HCEC 1CT (cell line): ENCODE measurements around the gene SLC27A1.

ENCODE experiments used
- DNase-seq: peaks from one replicate; pipeline ENCODE4 v3.0.0-alpha.2; 2017

The SLC27A1 gene

DNA sequence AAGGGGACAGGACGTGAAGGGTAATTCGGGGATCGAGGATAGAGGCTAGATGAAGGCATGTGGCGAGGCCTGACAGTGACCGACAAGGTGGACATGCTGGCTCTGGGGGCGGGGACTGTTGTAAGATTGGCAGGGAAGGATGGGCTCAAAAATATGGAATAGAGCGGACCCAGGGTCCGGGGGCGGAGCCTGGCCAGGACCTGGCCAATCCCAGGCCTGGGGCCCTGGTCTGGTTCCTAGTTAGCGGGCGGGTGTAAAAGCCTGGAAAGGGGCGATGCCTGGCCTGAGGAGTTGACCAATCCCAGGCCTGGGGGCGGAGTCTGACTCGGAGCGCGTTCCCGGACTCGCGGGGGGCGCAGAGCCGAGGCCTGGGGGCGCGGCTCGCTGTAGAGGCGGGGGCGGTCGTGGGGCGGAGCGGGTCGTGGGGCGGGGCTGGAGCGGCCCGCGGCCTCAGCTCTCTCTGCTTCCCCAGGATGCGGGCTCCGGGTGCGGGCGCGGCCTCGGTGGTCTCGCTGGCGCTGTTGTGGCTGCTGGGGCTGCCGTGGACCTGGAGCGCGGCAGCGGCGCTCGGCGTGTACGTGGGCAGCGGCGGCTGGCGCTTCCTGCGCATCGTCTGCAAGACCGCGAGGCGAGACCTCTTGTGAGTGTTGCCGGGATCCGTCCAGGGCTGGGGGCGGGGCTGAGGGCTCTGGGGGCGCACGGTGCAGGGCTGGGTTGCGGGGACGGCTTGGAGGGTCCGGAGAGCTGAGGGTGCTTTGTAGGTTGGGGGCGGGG is at the start of gene SLC27A1:
TSS of gene SLC27A1 (plus strand) at position 457 of the 774 bp plus-strand sequence. CDS start at position 474, 17 bp downstream.
- peak; percentile 99 for DNase-seq

DNA sequence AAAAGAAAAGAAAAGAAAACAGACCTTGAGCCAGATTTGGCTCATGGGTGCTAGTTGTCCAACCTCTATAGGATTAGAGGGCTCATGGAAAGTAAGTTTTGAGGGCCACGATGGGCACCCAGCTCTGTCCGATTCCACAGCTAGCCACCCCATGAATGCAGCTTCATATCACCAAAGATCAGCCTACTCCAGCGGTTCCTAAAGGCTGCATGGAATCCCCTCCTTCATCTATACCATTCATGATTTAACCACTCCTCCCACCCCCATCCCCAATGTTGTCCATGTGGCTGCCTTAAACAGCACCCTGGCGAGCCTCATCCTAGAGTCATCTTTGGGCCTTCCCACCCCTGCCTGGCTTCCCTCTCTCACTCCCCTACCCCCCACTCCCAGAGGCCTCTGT is 48.4 kb upstream of the SLC27A1 start:
- no peak for DNase-seq

DNA sequence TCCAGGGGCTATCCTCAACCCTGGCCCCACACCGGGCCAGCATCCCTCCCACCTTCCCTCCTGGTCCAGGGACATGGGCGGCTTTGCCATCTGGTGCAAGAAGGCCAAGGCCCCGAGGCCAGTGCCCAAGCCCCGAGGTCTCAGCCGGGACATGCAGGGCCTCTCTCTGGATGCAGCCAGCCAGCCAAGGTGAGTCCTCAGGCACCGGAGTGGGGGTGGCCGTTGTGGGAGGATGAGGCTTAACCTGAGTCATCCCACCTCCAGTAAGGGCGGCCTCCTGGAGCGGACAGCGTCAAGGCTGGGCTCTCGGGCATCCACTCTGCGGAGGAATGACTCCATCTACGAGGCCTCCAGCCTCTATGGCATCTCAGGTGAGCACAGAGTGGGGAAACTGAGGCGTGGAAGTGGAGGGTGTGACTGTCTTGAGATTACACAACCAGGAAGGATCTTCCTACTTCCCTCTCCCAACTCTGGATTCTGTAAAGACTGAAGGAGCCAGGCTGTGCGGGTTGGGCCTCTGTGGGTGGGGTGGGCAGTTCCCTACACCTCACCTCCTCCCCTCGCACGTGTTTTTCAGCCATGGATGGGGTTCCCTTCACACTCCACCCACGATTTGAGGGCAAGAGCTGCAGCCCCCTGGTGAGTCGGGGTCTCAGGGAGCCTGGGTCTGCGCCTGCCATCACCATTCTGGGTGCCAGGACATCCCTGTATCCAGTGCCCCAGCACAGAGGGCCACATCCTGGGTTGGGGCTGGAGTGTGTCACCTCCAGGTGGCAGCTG is 46.7 kb upstream of the SLC27A1 start:
- DNase-seq: no peak

DNA sequence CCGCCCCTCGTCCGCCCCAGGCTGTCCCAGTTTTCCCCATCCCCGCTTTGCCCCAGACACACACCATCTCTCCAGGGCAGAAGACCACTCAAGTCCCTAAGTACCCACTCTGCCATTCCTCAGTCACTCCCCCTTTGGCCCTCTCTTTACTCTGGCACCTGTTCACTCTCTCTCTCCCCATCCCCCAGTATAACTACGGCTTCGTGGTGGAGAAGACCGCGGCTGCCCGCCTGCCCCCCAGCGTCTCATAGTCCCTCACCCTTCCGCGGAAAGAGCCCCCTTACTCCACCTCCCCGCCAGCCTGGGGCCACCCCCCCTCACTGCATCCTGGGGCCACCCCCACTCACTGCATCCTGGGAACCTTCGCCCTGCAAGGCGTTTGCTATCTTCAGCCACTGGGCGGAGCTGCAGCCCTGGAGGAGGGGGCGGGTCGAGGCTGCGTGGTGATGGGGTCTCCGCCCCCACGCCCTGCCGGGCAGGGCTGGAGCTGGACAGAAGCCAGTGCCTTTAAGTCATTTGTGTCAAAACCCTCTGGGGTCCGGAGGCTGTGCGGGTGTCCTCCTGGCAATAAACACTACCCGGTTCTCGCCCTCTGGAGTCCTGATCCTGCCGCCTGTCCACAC is 45.5 kb upstream of the SLC27A1 start:
- peak; percentile 24 for DNase-seq

DNA sequence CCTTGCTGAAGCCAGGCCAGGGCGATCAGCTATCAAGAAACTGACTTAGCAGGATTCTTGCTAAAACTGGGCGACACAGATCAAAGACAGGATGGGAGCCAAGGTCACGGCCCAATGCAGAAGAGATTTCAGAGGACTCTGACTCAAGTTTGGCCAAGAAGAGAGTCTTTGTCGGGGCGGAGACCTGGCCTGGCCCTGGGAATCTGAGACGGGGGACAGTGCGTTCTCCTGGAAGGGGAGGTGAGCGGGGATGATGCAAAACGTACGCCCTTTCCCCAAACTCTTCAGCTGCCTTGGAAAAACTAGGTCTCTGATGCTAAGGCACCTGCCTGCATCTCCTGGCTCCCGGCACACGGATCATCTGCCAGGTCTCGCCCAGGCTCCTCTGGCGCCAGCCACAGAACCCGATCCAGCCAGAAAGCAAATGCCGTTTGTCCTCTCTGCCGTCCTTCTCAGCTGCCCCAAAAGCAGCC is 40.6 kb upstream of the SLC27A1 start:
- DNase-seq: no peak

DNA sequence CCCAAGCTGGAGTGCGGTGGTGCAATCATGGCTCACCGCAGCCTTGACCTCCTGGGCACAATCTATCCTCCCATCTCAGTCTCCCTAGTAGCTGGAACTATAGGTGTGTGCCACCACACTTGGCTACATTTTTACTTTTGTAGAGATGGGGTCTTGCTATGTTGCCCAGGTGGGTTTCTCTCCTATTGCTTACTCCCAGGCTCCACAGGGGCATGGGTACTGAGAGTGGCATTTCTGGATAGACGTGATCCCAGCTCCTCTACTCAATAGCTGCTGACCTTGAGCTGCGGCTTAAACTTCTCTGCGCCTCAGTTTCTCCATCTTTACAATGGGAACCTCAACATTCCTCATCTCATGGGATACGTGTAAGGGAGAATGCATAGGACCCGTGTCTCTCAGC is 38.9 kb upstream of the SLC27A1 start:
- DNase-seq: no peak

DNA sequence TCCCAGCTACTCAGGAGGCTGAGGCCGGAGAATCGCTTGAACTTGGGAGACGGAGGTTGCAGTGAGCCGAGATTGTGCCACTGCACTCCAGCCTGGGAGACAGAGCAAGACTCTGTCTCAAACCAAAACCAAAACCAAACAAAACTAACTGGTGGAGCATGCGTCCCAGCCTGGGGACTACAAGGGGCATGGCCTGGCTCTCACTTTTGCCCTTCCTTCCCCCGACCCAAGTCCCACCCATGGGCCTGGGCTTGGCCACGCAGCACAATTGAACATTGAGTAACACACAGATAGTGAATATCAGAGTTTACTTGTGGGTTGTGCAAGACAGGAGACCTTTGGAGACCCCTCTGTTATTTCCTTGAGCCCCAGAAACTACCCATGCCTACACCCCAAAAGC is 35.1 kb upstream of the SLC27A1 start:
- DNase-seq: no peak

DNA sequence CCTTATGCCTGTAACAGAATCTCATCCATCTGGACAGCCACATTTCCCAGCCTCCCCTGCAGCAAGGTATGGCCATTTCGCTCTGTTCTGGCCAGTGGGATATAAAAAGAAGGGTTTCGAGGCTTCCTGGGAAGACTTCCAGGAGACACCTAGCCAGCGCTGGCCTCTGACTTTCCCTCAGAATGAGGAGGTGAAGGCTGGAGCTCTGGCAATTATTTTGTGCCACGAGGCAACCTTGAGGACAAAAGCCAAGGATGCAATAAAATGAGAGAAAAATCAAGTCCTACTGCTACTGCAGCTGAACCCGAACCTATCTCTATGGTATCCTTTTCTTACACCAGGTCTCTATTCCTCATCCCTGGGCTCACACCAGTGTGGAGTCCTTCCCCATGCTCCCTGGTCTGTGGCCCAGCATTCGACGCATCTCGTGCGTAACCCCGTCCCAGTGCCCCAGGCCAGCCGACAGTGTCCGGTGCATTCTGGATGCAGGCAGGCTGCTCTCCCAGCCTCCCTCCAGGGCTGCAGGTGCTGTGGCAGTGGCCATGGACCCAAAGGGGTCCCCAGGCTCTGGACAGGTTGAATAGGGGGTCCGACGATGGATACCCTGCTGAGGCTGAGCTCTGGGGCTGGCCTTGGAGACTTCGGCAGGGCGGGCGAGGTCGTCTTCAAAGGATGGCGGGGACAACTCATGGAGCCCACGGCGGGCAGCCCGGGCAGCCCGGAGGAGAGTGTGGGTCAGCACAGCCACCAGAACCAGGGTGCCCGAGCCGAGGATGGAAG is 34.0 kb upstream of the SLC27A1 start:
- no peak for DNase-seq

DNA sequence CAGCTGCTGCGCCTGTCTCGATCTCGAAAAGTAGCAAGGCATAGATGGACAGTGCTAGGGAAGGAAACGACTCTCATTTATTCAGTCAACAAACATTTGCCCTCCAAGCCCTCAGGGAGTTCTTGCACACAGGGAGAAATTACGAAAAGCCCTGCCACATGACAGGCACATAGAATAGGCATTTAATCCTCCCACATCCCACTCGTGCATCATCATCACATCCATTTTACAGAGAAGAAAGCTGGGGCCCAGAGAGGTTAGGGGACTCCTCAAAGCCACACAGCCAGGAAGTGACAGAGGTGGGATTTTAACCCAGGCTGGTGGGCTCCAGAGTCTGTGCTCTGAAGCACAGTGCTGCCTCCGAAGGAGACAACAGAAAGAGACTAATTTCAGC is 33.5 kb upstream of the SLC27A1 start:
- no peak for DNase-seq

DNA sequence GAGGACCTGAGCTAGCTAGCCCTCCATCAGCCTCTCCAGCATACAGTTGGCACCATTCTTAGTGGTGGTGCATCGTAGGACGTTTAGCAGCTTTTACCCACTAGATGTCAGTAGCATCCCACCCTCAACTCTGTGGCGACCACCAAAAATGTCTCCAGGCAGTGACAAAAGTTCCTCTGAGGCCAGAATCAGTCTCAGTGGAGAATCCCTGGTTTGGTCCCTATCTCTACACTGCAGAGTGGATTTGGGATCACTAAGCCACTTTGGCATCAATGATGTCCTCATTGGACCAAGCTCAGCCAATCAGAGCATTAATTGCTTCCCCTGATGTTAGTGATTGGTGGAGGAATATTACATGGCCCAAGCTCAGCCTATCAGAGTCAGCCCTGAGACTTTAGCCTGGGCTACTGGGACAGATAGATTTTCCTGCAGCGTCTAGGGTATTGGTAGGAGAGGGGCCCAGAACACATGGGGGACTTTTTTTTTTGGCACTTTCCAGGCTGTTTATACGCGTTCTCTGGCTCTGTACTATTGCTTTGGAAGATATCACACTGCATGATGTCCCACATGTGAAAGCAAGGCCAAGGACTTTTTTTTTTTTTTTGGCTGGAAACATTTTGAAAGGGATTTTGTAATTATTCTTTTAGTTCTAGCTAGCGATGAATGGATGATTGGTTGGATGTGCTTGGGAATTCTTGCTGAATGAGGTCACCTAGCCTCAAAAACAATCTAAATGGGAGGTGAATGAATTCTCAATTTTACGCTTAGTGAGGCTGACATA is 28.9 kb upstream of the SLC27A1 start:
- DNase-seq: no peak

DNA sequence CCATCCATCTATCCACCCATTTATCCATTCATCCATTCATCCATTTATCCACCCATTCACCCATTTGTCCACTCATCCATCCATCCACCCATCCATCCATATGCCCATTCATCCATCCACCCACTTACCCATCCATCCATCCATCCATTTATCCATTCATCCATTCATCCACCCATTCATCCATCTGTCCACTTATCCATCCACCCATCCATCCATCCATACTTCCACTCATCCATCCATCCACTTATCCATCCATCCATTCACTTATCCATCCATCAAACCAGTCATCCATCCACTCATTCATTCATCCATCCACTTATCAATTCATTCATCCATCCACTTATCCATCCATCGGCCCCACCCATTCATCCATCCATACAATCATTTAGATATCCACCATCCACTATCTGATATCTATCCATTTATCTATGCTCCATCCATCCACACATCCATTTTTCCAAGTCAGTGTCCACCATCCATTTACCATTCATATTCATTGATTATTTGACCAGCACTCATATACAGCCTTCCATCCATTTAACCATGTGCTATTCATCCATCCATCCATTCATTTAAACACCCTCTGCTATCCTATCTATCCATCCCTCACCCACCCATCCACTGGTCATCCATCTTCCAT is 24.7 kb upstream of the SLC27A1 start:
- no peak for DNase-seq

DNA sequence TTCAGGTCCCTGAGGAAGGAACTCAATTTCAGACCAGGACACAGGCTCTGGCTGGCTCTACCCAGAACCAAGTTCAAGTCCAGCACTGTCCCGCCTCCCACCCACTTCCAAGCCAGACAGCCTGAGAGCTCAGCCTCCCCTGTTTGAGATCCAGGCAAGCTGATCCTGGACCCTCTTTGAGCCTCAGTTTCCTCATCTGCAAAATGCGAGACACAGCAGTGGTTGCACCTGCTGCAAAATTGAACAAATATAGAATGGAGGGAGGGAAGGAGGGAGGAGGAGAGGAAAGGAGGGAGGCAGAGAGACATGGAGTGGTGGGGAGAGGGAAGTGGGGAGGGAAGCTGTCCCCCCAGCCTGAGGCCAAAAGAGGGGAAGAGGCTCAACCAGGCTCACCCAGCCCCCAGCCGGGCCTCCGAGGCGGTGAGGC is 22.6 kb upstream of the SLC27A1 start:
- DNase-seq: no peak

DNA sequence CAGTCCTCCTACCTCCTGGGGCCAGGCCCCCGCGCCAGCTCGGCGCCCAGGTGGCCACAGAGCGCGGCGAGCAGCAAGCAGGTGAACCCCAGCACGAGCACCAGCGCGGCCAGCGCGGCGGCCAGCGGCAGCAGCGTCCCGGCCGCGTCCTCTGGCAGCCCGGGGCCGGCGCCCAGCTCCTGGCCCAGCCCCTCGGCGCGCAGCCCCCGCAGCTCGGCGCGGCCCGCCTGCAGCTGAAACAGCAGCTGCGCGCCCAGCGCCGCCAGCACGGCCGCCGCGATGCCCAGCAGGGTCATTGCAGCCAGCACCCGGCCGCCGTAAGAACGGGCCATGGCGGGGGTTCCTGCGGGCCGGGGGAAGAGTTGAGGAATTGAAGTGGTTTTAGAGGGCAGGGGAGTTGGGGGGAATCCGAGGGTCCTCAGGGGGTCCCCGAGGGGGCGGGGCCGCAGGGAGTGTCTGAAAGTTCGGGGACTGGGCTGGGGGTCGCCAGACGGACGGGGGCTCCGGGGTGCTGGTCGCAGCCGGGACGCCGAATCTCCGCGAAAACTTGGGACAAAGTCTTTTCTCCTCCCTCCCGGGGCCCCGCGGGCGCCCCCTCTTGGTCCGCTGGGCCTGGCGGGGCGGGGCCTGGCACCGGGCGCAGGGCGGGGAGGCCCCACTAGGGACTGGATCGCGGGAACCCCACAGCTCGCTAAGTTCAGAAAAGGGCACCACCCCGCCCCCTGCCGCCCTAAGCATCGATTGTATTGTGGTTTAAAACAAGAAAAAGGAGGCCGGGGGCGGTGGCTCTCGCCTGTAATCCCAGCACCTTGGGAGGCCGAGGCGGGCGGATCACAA is 22.0 kb upstream of the SLC27A1 start, which contains the start of gene TMEM221:
TSS of gene TMEM221 (minus strand) at position 538 of the 837 bp plus-strand sequence. CDS start at position 332, 206 bp downstream.
- peak; percentile 10 for DNase-seq

DNA sequence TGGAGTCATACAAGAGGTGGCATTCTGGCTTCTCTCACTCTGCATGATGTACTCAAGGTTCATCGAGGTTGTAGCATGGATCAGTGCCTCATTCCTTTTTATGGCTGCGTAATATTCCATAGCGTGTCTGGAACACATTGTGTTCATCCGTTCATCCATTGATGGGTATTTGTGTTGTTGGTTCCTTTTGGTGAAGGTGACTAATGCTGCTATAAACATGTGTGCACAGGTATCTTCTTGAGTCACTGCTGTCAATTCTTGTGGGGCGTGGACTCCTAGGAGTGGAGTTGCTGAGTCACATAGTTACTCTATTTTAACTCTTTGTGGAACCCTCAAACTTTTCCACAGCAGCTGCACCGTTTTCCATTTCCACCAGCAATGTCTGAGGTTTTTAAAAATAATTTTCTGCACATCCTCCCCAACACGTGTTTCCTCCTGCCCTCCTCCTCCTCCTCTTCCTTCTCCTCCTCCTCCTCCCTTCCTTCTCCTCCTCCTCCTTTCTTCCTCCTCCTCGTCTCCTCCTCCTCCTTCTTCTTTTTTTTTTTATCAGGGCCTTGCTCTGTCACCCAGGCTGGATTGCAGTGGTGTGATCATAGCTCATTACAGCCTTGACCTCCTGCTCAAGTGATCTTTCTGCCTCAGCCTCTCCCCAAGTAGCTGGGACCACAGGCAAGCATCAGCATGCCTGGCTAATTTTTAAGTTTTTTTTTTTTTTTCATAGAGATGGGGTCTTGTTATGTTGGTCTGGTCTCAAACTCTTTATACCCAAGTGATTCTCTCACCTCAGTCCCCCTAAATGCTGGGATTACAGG is 19.9 kb upstream of the SLC27A1 start:
- DNase-seq: peak; percentile 3

DNA sequence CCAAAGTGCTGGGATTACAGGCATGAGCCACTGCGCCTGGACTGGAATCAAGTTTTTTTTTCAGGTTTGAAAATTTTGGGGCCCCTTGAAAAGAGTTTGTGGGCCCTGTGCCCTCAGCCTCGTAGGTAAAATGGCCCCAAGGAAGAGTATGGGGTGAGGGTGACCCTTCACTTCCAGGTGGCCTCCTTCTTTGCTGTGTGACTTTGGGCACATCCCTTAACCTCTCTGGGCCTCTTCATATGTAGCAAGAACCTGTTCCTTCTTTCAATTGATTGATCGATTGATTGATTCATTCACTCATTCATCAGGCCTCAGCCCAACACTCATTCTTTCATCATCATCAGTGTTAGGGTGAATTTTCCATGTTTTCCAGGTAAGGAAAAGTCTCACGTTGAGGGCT is 18.5 kb upstream of the SLC27A1 start:
- DNase-seq: no peak

DNA sequence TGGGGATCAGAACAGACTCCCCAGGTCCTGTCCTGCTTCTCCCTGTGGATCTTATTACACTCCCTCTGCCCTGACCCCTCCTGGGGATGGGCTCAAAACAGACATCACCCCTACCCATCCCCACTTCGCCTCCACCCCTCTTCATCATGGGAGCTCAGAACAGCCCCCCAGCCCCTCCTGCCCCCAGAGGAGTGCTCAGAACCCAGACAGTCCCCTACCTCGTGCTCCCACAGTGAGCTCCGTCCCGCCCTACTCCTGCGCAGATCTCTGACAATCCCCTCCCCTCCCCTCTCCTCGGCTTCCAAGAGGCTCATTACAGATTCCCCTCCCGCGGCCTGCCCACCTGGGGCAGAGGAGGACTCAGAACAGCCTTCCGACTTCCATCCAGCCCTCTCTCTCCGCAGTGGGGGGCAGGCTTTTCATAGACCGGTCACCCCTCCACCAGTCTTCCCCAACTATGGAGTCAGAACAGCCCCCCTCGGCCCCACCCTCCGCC is 15.7 kb upstream of the SLC27A1 start:
- no peak for DNase-seq

DNA sequence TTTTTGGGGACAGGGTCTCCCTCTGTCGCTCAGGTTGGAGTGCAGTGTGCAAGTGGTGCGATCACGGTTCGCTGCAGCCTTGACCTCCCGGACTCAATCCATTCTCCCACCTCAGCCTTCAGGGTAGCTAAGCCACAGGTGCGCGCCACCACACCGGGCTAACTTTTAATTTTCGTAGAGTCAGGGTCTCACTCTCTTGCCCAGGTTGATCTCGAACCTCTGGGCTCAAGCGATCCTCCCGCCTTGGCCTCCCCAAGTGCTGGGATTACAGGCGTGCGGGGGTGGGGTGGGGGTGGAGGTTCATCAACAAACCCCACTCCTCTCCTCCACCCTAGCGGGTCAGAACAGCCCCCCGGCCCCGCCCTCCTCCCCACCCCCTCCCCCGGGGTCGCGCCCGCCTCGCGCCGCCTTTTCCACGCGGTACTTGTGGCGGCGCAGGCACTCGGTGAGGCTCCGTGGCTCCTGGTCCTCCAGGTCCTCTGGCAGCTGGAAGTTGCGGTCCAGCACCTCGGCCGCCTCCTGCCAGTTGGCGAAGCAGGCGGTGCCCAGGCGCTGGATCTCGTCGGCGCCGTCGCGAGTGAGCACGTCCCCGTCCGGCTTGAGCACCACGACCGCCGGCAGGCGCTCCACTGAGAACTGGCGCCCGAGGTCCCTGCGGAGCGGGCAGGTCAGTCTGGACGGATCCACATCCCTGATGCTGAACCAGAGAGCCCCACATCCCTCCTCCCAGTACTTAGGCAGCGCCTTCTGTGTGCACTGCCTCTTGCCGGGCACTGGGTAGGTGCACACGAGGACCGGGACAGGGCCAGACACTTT is 14.8 kb upstream of the SLC27A1 start:
- no peak for DNase-seq

DNA sequence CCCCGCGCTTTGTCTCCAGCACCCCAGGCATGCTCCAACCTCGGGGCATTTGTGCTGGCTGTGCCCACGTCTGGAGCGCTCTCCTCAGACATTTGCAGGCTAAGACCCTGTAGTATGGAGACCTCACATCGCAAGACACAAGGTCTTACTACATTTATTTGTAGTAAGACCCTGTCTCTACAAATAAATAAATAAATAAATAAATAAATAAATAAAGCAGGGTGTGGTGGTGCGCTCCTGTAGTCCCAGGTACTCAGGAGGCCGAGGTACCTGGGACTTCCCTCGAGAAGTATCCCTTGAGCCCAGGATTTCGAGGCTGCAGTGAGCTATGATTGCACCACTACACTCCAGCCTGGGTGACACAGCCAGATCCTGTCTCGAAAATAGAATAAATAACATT is 14.2 kb upstream of the SLC27A1 start:
- no peak for DNase-seq
